Measurements from ENCODE around the gene SCGB3A2. TPM values are rescaled to one million over a fixed set of nuclear protein-coding genes. Genes with fewer than 3 reads are reported as not detected.
A peak's percentile ranks its signal among the peaks of the same experiment; 100 is the strongest.

The SCGB3A2 gene
- polyA plus RNA-seq, 1 donor (not counting 4 experiments of a cell fraction or from before 2014, with no cell fraction given): not detected

GRCh38 chr5:147856801-147857200 lies 21.7 kb upstream of the SCGB3A2 start:
- H3K27me3 ChIP-seq (ENCODE audit: control insufficient read depth, extremely low read depth, insufficient read depth, low read length): no peaks in the 10 kb centered on the region
- dilution Hi-C loops (cut with MboI; ENCODE audit: extremely low pct_ligation_motif_present, low sequenced_read_pairs): no loop called here
- no peaks in the 10 kb centered on the region for H3K9me1 ChIP-seq (ENCODE audit: control insufficient read depth, extremely low read depth, insufficient read depth, low read length)
- no peak for FAIRE-seq
- no peak overlapping the region for H3K4me3 ChIP-seq (ENCODE audit: control insufficient read depth in 2 of 3, extremely low read depth in 1 of 3, insufficient read depth in 2 of 3, low read depth in 1 of 3, low read length in 3 of 3)
- H3K9me3 ChIP-seq (ENCODE audit: control insufficient read depth, low read depth, low read length): no peaks in the 10 kb centered on the region
- H4K20me1 ChIP-seq (ENCODE audit: control insufficient read depth, extremely low read depth, insufficient read depth, low read length): no peaks in the 10 kb centered on the region
- no peak overlapping the region for H3K4me2 ChIP-seq (ENCODE audit: control insufficient read depth, extremely low read depth, insufficient read depth, low read depth, low read length)
- no peak overlapping the region for H2AFZ ChIP-seq (ENCODE audit: control insufficient read depth, low read length)
- no peak for DNase-seq (ENCODE audit: low read depth, low spot score)
- H3K36me3 ChIP-seq (ENCODE audit: control insufficient read depth in 2 of 2, extremely low read depth in 1 of 2, insufficient read depth in 2 of 2, low read length in 2 of 2): no peaks in the 10 kb centered on the region
- no peaks in the 10 kb centered on the region for H3K79me2 ChIP-seq (ENCODE audit: control insufficient read depth, insufficient read depth, low read length)
- TF ChIP-seq EZH2 (IDR thresholded peaks at IDR 0.05; ENCODE audit: low read length): no peak
- TF ChIP-seq, protein P1, sequence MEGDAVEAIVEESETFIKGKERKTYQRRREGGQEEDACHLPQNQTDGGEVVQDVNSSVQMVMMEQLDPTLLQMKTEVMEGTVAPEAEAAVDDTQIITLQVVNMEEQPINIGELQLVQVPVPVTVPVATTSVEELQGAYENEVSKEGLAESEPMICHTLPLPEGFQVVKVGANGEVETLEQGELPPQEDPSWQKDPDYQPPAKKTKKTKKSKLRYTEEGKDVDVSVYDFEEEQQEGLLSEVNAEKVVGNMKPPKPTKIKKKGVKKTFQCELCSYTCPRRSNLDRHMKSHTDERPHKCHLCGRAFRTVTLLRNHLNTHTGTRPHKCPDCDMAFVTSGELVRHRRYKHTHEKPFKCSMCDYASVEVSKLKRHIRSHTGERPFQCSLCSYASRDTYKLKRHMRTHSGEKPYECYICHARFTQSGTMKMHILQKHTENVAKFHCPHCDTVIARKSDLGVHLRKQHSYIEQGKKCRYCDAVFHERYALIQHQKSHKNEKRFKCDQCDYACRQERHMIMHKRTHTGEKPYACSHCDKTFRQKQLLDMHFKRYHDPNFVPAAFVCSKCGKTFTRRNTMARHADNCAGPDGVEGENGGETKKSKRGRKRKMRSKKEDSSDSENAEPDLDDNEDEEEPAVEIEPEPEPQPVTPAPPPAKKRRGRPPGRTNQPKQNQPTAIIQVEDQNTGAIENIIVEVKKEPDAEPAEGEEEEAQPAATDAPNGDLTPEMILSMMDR (optimal IDR thresholded peaks at IDR 0.05 in 1 of 3, IDR thresholded peaks at IDR 0.05 in 1 of 3, conservative IDR thresholded peaks at IDR 0.05 in 1 of 3; ENCODE audit: extremely low read depth in 1 of 3, insufficient read depth in 2 of 3, low read length in 3 of 3): no peak
- no peaks in the 10 kb centered on the region for H3K4me1 ChIP-seq (ENCODE audit: control insufficient read depth, extremely low read depth, insufficient read depth, low read length)
- H3K27ac ChIP-seq (ENCODE audit: control insufficient read depth, insufficient read depth, low read length): no peak overlapping the region
- H3K9ac ChIP-seq (ENCODE audit: control insufficient read depth, extremely low read depth, insufficient read depth, low read length): no peak overlapping the region

GRCh38 chr5:147857302-147858129 lies 21.0 kb upstream of the SCGB3A2 start:
- peak; percentile 36 for DNase-seq (ENCODE audit: low read depth, low spot score)
- no peaks in the 10 kb centered on the region for H3K27me3 ChIP-seq (ENCODE audit: control insufficient read depth, extremely low read depth, insufficient read depth, low read length)
- no peak overlapping the region for H3K9ac ChIP-seq (ENCODE audit: control insufficient read depth, extremely low read depth, insufficient read depth, low read length)
- no peak overlapping the region for H3K27ac ChIP-seq (ENCODE audit: control insufficient read depth, insufficient read depth, low read length)
- no peak for TF ChIP-seq EZH2 (IDR thresholded peaks at IDR 0.05; ENCODE audit: low read length)
- TF ChIP-seq, protein P1 (optimal IDR thresholded peaks at IDR 0.05 in 1 of 3, IDR thresholded peaks at IDR 0.05 in 1 of 3, conservative IDR thresholded peaks at IDR 0.05 in 1 of 3; ENCODE audit: extremely low read depth in 1 of 3, insufficient read depth in 2 of 3, low read length in 3 of 3): peak; percentile 71 to 76 (median 71)
- dilution Hi-C loops (cut with MboI; ENCODE audit: extremely low pct_ligation_motif_present, low sequenced_read_pairs): no loop called here
- H3K9me1 ChIP-seq (ENCODE audit: control insufficient read depth, extremely low read depth, insufficient read depth, low read length): no peaks in the 10 kb centered on the region
- H3K4me1 ChIP-seq (ENCODE audit: control insufficient read depth, extremely low read depth, insufficient read depth, low read length): no peaks in the 10 kb centered on the region
- no peaks in the 10 kb centered on the region for H4K20me1 ChIP-seq (ENCODE audit: control insufficient read depth, extremely low read depth, insufficient read depth, low read length)
- H3K36me3 ChIP-seq (ENCODE audit: control insufficient read depth in 2 of 2, extremely low read depth in 1 of 2, insufficient read depth in 2 of 2, low read length in 2 of 2): no peaks in the 10 kb centered on the region
- H3K4me2 ChIP-seq (ENCODE audit: control insufficient read depth, extremely low read depth, insufficient read depth, low read depth, low read length): no peak overlapping the region
- H2AFZ ChIP-seq (ENCODE audit: control insufficient read depth, low read length): no peak overlapping the region
- H3K4me3 ChIP-seq (ENCODE audit: control insufficient read depth in 2 of 3, extremely low read depth in 1 of 3, insufficient read depth in 2 of 3, low read depth in 1 of 3, low read length in 3 of 3): no peak overlapping the region
- FAIRE-seq: peak; percentile 76
- no peaks in the 10 kb centered on the region for H3K9me3 ChIP-seq (ENCODE audit: control insufficient read depth, low read depth, low read length)
- no peaks in the 10 kb centered on the region for H3K79me2 ChIP-seq (ENCODE audit: control insufficient read depth, insufficient read depth, low read length)
